ENCODE measurements around the gene SF3B6.

SF3B6 gene

DNA sequence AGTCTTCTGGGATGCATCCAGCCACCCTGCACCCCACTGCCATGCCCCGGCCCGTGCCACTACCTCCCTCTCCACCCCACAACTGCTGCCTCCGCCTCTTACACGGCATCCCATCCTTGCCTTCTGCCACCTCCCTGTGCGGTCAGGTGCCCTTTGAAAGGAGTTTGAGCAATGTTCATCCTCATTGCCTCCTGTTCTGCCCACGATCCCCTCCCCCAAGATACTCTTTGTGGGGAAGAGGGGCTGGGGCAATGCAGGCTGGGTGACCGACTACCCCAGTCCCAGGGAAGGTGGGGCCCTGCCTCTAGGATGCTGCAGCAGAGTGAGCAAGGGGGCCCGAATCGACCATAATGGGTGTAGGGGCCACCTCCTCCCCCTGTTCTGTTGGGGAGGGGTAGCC is 57.9 kb downstream of the SF3B6 start:
- no peak for DNase-seq

DNA sequence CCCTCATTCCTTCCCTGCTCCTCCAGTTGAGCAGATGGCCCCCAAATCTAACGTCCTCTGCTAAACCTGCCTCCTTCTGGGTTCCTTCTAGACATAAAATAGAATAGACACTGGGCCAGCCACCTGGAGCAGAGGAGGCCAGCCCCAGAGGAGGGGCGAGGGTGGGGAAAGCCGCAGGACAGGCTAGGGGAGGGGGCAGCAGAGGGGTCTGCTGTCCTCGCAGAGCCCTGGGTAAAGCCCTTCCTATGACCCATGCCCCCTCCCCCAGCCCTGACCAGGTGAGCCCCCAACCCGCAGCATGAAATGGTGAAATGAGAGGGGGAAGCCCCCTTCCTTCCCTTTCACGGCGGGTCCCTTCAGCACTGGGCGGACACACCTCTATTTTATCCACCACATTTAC is 58.4 kb downstream of the SF3B6 start:
- no peak for DNase-seq

Measured in inflammatory macrophage (primary cell).